Gastrocnemius medialis (tissue), 4 donors: Measurements from ENCODE around the gene CUX1. TPM values are rescaled to one million over a fixed set of nuclear protein-coding genes. Genes with fewer than 3 reads are reported as not detected.

Experiments
- ATAC-seq, 2 donors: fragments of 150-250 bp; one replicate each; pipeline ENCODE4 v1.9.1; 2016
- DNase-seq, 2 donors: peaks; one replicate each; pipeline ENCODE4 v3.0.0-alpha.2; 2019
- H3K27ac ChIP-seq, 4 donors: fragments of 200-600 bp; sonication (generic); 1 replicate in 1 of 4; 2 replicates in 3 of 4; pipeline ENCODE4 v1.5.1; 2016 to 2018; ENCODE audit warnings: mild to moderate bottlenecking in 2 of 4, moderate library complexity in 1 of 4
- H3K27me3 ChIP-seq, 3 donors: fragments of 200-600 bp; sonication (generic) in 2 of 3; 1 replicate in 1 of 3; 2 replicates in 2 of 3; pipeline versions ENCODE4 v1.5.1 to v1.6.0; 2016 to 2019; ENCODE audit warnings: mild to moderate bottlenecking in 1 of 3, moderate library complexity in 1 of 3
- H3K36me3 ChIP-seq, 2 donors: fragments of 200-600 bp; sonication (generic) in 1 of 2; one replicate each; pipeline ENCODE4 v1.5.1; 2017 to 2018
- H3K4me1 ChIP-seq, 2 donors: fragments of 200-600 bp; sonication (generic) in 1 of 2; one replicate each; pipeline ENCODE4 v1.5.1; 2016 to 2017; ENCODE audit warnings: mild to moderate bottlenecking in 2 of 2
- H3K4me3 ChIP-seq, 4 donors: fragments of 200-600 bp; sonication (generic) in 3 of 4; 1 replicate in 1 of 4; 2 replicates in 3 of 4; pipeline ENCODE4 v1.5.1; 2016 to 2019; ENCODE audit warnings: mild to moderate bottlenecking in 2 of 4
- H3K9me3 ChIP-seq, 3 donors: fragments of 200-600 bp; sonication (generic) in 2 of 3; 1 replicate in 1 of 3; 2 replicates in 2 of 3; pipeline ENCODE4 v1.5.1; 2016 to 2019
- POLR2A ChIP-seq, 2 donors: fragments of 450-650 bp; IDR thresholded peaks; one replicate each; pipeline ENCODE4 v1.6.1; 2017; ENCODE audit warnings: antibody characterized with exemption in 2 of 2, mild to moderate bottlenecking in 2 of 2, moderate library complexity in 2 of 2
- in situ Hi-C, 4 donors: fragments of 200-750 bp; cut with MboI; loops; one replicate each; pipeline versions ENCODE4 v1.15.0 to v1.8.0; 2017; ENCODE audit warnings: low sequenced_read_pairs in 4 of 4
- intact Hi-C: fragments of 100-400 bp; cut with DNase I; formaldehyde crosslinking; loops from one replicate; pipeline ENCODE4 v1.15.1; 2023; ENCODE audit warnings: low total_unique reads
- total RNA-seq, 4 donors: library from RNA; depleted of rRNA; stranded (reverse); fragments of >200 nt; gene quantifications; one replicate each; pipeline versions ENCODE4 v1.1.0 to v1.2.3, GENCODE V29; 2016
- TF ChIP-seq, protein P1 (sequence below), 5 experiments: fragments of 450-650 bp in 3 of 5; fragments of 200-600 bp in 2 of 5; sonication (generic) in 2 of 5; IDR thresholded peaks in 4 of 5; conservative IDR thresholded peaks in 1 of 5; 1 replicate in 4 of 5; 2 replicates in 1 of 5; pipeline ENCODE4 v1.5.1; 2016 to 2019; ENCODE audit warnings: antibody characterized with exemption in 5 of 5, mild to moderate bottlenecking in 3 of 5, moderate library complexity in 3 of 5

Gene CUX1
- total RNA-seq, 4 donors from 2014 or later = 44.1 to 57.9 (median 54.9) TPM

DNA sequence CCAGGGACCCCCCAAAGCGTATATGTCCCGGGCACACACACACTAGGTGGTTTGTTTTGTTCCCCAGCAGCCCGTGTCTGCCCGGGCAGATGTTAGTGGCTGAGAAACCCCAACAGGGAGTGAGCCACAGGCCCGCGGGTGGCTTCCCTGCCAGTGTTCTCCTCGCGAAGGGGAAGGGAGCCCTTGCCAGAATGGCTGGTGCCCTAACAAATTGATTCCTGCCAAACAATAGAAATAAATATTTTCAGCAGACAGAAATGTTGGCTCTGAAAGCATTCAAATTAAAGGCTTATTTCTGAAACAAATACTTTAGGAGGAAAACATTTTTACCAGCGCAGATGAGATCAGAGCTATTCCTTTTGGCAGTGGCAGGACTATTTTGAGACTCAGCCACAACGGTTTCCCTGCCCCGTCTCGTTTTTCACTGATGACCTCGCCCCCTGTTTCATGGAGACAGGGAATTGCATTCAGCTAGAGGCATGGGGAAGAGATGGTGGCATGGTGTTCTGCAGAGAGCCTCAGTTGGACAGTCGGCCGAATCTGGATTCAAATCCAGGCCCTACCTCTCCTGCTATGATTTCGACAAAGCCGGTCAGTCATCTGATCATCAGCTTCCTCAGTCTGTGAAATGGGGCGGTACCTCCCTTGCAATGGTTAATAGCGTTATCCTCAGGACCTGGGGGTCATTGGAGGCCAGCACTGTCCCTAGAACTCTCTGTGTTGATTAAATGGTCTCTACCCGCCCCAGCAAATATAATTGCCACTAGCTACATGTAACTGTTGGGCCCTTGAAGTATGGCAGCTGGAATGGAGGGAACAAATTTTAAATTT is 84.5 kb downstream of the CUX1 start:
- Histone ChIP-seq H3K9me3 (no peaks in the 10 kb centered on the region), H3K4me1 (peaks cover 70 to 71% of the 10 kb centered on the region in 2 donors), H3K27me3 (no peaks in the 10 kb centered on the region), H3K27ac (peak overlapping the region; percentile 80 to 91 (median 84)), H3K36me3 (no peaks in the 10 kb centered on the region), H3K4me3 (peak overlapping the region in 1 of 4 donors; percentile 24)
- DNase-seq (peak in 1 of 2 donors; percentile 37), ATAC-seq (peak in 1 of 2 donors; percentile 24)
- intact Hi-C loops = loop anchor here (2.0 kb wide), 1 partner anchor 33 kb away; no protein-coding TSS in a partner anchor
- in situ Hi-C loops = no loop called here
- TF ChIP-seq POLR2A (IDR thresholded peaks at IDR 0.05) = no peak
- TF ChIP-seq, protein P1, sequence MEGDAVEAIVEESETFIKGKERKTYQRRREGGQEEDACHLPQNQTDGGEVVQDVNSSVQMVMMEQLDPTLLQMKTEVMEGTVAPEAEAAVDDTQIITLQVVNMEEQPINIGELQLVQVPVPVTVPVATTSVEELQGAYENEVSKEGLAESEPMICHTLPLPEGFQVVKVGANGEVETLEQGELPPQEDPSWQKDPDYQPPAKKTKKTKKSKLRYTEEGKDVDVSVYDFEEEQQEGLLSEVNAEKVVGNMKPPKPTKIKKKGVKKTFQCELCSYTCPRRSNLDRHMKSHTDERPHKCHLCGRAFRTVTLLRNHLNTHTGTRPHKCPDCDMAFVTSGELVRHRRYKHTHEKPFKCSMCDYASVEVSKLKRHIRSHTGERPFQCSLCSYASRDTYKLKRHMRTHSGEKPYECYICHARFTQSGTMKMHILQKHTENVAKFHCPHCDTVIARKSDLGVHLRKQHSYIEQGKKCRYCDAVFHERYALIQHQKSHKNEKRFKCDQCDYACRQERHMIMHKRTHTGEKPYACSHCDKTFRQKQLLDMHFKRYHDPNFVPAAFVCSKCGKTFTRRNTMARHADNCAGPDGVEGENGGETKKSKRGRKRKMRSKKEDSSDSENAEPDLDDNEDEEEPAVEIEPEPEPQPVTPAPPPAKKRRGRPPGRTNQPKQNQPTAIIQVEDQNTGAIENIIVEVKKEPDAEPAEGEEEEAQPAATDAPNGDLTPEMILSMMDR (IDR thresholded peaks at IDR 0.05 in 4 of 5, conservative IDR thresholded peaks at IDR 0.05 in 1 of 5) = no peak

DNA sequence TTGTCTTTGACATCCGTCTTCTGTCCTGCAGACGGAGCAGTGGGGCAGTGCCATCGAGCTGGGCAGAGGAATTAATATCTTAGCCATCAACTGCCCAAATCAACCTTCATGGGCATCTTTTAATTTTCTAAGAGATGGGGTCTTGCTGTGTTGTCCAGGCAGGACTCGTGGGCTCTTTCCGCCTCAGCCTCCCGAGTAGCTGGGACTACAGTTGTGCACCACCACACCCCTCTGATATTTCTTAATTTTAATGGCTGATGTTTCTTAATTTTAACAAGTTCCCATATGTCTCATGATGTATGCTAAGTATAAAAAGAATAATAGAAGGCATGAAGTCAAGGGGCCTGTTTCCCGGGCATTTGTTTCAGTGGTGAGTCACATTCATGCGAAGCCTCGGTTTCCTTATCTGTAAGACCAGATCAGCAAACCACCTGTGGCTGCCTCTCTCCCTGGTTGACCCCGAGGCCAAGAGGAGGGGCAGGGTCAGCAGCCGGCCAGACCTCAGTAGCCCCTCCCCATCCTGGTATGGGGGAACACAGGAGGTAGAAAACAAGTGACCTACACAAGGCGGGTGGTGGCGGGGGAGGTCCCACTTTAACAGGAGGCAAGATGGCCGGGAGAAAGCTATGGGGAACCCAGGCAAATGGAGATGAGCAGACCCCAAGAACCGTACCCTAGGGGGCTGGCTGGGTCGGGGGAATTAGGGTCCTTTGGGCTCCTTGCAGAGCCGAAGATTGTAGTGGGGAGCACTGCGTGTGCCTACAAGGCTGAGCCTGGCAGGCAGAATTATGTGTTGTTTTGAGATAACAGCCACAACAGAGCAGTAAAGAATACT is 85.5 kb downstream of the CUX1 start:
- H3K4me3 ChIP-seq = no peak overlapping the region
- ATAC-seq (no peak), DNase-seq (no peak)
- intact Hi-C loops = no loop called here
- no peaks in the 10 kb centered on the region for H3K9me3 ChIP-seq
- peak overlapping the region; percentile 80 to 91 (median 84) for H3K27ac ChIP-seq
- in situ Hi-C loops = no loop called here
- TF ChIP-seq, protein P1 (IDR thresholded peaks at IDR 0.05 in 4 of 5, conservative IDR thresholded peaks at IDR 0.05 in 1 of 5) = no peak
- H3K36me3 ChIP-seq = no peaks in the 10 kb centered on the region
- peaks cover 64 to 65% of the 10 kb centered on the region in 2 donors for H3K4me1 ChIP-seq
- no peaks in the 10 kb centered on the region for H3K27me3 ChIP-seq

DNA sequence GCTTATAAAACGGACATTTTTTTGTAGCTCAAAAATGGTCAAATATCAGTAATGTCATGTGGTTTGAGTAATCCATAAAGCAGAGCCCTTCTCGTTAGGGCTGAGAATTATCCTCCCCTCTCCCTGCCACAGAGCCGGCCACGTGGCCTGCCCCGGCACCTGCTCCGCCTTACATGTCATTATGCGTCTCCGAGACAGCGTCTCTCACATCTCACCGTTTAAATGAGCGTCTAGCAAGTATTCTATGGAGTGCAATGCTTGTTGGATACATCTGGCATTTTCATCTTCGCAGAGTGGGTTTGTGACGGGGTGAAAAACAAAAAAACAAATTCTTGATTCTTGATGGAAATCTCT is 86.1 kb downstream of the CUX1 start:
- peaks cover 58 to 59% of the 10 kb centered on the region in 2 donors for H3K4me1 ChIP-seq
- TF ChIP-seq, protein P1 (IDR thresholded peaks at IDR 0.05 in 4 of 5, conservative IDR thresholded peaks at IDR 0.05 in 1 of 5) = no peak
- no peak for TF ChIP-seq POLR2A (IDR thresholded peaks at IDR 0.05)
- intact Hi-C loops = no loop called here
- DNase-seq = peak in 1 of 2 donors; percentile 46
- in situ Hi-C loops = no loop called here
- H3K36me3 ChIP-seq = no peaks in the 10 kb centered on the region
- no peaks in the 10 kb centered on the region for H3K27me3 ChIP-seq
- no peaks in the 10 kb centered on the region for H3K9me3 ChIP-seq
- no peak overlapping the region for H3K4me3 ChIP-seq
- peak; percentile 26 to 27 for ATAC-seq
- H3K27ac ChIP-seq = peak overlapping the region; percentile 80 to 91 (median 84)

DNA sequence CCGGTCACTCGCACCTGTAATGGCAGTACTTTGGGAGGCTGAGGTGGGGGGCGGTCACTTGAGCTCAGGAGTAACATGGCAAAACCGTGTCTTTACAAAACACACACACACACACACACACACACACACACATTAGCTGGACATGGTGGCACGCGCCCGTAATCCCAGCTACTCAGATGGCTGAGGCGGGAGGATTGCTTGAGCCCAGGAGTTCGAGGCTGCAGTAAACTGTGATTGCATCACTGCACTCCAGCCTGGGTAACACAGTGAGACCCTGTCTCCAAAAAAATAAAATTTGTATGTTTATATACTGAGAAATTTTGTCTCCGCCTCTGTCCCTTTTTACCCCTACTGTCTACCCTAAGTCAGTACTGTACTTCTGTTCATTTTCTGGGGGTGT is 86.6 kb downstream of the CUX1 start:
- ATAC-seq = no peak
- Histone ChIP-seq H3K27ac (peak overlapping the region; percentile 80 to 91 (median 84)), H3K36me3 (no peaks in the 10 kb centered on the region), H3K9me3 (no peaks in the 10 kb centered on the region), H3K4me1 (peaks cover 53 to 55% of the 10 kb centered on the region in 2 donors), H3K27me3 (no peaks in the 10 kb centered on the region), H3K4me3 (no peak overlapping the region)
- DNase-seq = no peak
- in situ Hi-C loops = no loop called here
- TF ChIP-seq POLR2A (IDR thresholded peaks at IDR 0.05) = no peak
- TF ChIP-seq, protein P1 (IDR thresholded peaks at IDR 0.05 in 4 of 5, conservative IDR thresholded peaks at IDR 0.05 in 1 of 5) = no peak
- intact Hi-C loops = no loop called here
